Measurements from ENCODE around the gene IL22RA2. TPM values are rescaled to one million over a fixed set of nuclear protein-coding genes. Genes with fewer than 3 reads are reported as not detected.

The IL22RA2 gene
- total and polyA plus RNA-seq, 2 of the 13 experiments (the other 11 are each of a cell fraction or from before 2014, with no cell fraction given), result not detected

DNA sequence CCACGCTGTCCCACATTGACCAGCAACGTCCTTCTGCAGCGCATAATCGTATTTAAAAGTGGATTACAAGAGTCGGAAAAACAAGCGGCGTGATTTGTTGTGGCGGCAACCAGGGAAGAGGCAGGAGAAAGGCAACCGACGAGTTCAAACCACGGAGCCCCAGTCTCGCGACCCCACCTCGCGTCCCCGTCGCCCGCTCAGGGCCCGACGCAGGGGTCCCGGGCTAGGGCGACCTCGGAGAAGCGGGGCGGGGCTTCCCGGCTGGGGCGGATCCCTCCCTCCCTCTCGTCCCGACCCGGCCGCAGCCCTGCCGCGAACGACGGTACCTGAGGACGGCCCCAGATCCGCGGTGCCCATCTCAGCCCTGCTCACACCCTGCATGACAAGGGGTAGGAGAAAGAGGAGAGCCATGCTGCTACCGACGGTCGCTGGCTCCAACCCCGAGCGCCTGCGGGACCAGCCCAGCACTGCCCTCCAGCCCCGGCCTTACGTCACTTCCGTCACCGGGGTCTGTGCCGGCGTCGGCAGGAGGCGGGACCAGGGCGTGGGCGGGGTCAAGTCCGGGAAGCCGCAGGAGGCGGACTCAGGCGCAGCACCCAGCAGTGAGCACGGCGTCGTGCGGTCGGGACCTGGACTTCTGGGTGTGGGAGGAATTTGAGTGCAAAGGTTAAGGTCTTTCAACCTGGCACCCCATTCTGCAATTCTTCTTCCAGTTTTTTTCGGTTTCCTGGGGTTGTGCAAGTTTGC lies 45.6 kb upstream of the IL22RA2 start, which contains the start of gene IFNGR1 (continued):
- TF ChIP-seq, protein P1, sequence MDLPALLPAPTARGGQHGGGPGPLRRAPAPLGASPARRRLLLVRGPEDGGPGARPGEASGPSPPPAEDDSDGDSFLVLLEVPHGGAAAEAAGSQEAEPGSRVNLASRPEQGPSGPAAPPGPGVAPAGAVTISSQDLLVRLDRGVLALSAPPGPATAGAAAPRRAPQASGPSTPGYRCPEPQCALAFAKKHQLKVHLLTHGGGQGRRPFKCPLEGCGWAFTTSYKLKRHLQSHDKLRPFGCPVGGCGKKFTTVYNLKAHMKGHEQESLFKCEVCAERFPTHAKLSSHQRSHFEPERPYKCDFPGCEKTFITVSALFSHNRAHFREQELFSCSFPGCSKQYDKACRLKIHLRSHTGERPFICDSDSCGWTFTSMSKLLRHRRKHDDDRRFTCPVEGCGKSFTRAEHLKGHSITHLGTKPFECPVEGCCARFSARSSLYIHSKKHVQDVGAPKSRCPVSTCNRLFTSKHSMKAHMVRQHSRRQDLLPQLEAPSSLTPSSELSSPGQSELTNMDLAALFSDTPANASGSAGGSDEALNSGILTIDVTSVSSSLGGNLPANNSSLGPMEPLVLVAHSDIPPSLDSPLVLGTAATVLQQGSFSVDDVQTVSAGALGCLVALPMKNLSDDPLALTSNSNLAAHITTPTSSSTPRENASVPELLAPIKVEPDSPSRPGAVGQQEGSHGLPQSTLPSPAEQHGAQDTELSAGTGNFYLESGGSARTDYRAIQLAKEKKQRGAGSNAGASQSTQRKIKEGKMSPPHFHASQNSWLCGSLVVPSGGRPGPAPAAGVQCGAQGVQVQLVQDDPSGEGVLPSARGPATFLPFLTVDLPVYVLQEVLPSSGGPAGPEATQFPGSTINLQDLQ (CRISPR knock-in tag; IDR thresholded peaks at IDR 0.05), result peak; percentile 88; the same call in 1 of the 2 replicates
- TF ChIP-seq ZNF567 (CRISPR knock-in tag; IDR thresholded peaks at IDR 0.05; ENCODE audit: borderline replicate concordance) (peak; percentile 86), KDM5A (IDR thresholded peaks at IDR 0.05; ENCODE audit: borderline replicate concordance, low read length) (peak; percentile 77; the same call in 1 of the 2 replicates), ZNF598 (CRISPR knock-in tag; IDR thresholded peaks at IDR 0.05; ENCODE audit: borderline replicate concordance) (peak; percentile 99), HDAC1 (CRISPR knock-in tag; IDR thresholded peaks at IDR 0.05) (peak; percentile 91), JUNB (CRISPR knock-in tag; IDR thresholded peaks at IDR 0.05; ENCODE audit: borderline replicate concordance) (no peak), SMAD1 (CRISPR knock-in tag; IDR thresholded peaks at IDR 0.05; ENCODE audit: borderline replicate concordance, low read depth) (peak; percentile 73; the same call in 1 of the 2 replicates), HNF4A (CRISPR knock-in tag; IDR thresholded peaks at IDR 0.05) (peak; percentile 96), ZNF557 (CRISPR knock-in tag; IDR thresholded peaks at IDR 0.05) (peak; percentile 31; the same call in 1 of the 2 replicates), ZSCAN22 (CRISPR knock-in tag; IDR thresholded peaks at IDR 0.05) (no peak), ZNF382 (CRISPR knock-in tag; IDR thresholded peaks at IDR 0.05; ENCODE audit: borderline replicate concordance) (no peak), ZNF615 (CRISPR knock-in tag; IDR thresholded peaks at IDR 0.05; ENCODE audit: borderline replicate concordance) (no peak), POLR2A (IDR thresholded peaks at IDR 0.05; ENCODE audit: insufficient read depth in 1 of 2, low read depth in 2 of 2, low read length in 2 of 2) (peak; percentile 93 to 97), DMAP1 (CRISPR knock-in tag; IDR thresholded peaks at IDR 0.05) (peak; percentile 95), ZNF766 (CRISPR knock-in tag; IDR thresholded peaks at IDR 0.05; ENCODE audit: borderline replicate concordance) (peak; percentile 74), ZBTB3 (CRISPR knock-in tag; IDR thresholded peaks at IDR 0.05; ENCODE audit: borderline replicate concordance, low read depth) (no peak), NR2F2 (IDR thresholded peaks at IDR 0.05; ENCODE audit: borderline replicate concordance, low read depth) (peak; percentile 82), HNF4G (IDR thresholded peaks at IDR 0.05; ENCODE audit: borderline replicate concordance, low read depth, low read length) (peak; percentile 96), HNF4G (CRISPR knock-in tag; IDR thresholded peaks at IDR 0.05; ENCODE audit: borderline replicate concordance, low read depth) (peak; percentile 88)
- TF ChIP-seq, protein P2, sequence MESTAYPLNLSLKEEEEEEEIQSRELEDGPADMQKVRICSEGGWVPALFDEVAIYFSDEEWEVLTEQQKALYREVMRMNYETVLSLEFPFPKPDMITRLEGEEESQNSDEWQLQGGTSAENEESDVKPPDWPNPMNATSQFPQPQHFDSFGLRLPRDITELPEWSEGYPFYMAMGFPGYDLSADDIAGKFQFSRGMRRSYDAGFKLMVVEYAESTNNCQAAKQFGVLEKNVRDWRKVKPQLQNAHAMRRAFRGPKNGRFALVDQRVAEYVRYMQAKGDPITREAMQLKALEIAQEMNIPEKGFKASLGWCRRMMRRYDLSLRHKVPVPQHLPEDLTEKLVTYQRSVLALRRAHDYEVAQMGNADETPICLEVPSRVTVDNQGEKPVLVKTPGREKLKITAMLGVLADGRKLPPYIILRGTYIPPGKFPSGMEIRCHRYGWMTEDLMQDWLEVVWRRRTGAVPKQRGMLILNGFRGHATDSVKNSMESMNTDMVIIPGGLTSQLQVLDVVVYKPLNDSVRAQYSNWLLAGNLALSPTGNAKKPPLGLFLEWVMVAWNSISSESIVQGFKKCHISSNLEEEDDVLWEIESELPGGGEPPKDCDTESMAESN (CRISPR knock-in tag; conservative IDR thresholded peaks at IDR 0.05), result peak; percentile 96
- TF ChIP-seq, protein P3, sequence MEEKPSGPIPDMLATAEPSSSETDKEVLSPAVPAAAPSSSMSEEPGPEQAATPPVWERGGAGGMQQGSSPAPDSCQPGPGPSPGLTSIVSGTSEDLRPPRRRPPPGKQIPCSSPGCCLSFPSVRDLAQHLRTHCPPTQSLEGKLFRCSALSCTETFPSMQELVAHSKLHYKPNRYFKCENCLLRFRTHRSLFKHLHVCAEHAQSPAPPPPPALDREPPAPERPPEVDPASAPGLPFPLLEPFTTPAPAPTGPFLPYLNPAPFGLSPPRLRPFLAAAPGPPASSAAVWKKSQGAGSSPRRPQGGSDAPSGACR (CRISPR knock-in tag; IDR thresholded peaks at IDR 0.05), result no peak
- TF ChIP-seq, protein P4, sequence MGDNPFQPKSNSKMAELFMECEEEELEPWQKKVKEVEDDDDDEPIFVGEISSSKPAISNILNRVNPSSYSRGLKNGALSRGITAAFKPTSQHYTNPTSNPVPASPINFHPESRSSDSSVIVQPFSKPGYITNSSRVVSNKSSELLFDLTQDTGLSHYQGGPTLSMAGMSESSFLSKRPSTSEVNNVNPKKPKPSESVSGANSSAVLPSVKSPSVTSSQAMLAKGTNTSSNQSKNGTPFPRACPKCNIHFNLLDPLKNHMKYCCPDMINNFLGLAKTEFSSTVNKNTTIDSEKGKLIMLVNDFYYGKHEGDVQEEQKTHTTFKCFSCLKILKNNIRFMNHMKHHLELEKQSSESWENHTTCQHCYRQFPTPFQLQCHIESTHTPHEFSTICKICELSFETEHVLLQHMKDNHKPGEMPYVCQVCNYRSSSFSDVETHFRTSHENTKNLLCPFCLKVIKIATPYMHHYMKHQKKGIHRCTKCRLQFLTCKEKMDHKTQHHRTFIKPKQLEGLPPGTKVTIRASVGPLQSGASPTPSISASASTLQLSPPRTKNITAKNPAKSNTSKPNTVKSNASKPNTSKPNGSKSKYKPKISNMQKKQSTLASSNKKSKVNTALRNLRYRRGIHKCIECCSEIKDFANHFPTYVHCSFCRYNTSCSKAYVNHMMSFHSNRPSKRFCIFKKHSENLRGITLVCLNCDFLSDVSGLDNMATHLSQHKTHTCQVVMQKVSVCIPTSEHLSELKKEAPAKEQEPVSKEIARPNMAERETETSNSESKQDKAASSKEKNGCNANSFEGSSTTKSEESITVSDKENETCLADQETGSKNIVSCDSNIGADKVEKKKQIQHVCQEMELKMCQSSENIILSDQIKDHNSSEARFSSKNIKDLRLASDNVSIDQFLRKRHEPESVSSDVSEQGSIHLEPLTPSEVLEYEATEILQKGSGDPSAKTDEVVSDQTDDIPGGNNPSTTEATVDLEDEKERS (CRISPR knock-in tag; IDR thresholded peaks at IDR 0.05), result no peak

Data from HepG2 (cell line).